ENCODE data around the gene ARVCF.
A peak's percentile ranks its signal among the peaks of the same experiment; 100 is the strongest.

ARVCF gene

GRCh38 chr22:19998232-19998951, 18.2 kb downstream of the ARVCF start (continued):
- TF ChIP-seq, protein P1, sequence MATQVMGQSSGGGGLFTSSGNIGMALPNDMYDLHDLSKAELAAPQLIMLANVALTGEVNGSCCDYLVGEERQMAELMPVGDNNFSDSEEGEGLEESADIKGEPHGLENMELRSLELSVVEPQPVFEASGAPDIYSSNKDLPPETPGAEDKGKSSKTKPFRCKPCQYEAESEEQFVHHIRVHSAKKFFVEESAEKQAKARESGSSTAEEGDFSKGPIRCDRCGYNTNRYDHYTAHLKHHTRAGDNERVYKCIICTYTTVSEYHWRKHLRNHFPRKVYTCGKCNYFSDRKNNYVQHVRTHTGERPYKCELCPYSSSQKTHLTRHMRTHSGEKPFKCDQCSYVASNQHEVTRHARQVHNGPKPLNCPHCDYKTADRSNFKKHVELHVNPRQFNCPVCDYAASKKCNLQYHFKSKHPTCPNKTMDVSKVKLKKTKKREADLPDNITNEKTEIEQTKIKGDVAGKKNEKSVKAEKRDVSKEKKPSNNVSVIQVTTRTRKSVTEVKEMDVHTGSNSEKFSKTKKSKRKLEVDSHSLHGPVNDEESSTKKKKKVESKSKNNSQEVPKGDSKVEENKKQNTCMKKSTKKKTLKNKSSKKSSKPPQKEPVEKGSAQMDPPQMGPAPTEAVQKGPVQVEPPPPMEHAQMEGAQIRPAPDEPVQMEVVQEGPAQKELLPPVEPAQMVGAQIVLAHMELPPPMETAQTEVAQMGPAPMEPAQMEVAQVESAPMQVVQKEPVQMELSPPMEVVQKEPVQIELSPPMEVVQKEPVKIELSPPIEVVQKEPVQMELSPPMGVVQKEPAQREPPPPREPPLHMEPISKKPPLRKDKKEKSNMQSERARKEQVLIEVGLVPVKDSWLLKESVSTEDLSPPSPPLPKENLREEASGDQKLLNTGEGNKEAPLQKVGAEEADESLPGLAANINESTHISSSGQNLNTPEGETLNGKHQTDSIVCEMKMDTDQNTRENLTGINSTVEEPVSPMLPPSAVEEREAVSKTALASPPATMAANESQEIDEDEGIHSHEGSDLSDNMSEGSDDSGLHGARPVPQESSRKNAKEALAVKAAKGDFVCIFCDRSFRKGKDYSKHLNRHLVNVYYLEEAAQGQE (tag by site-specific recombination; IDR thresholded peaks at IDR 0.05) = no peak
- TF ChIP-seq ZIC2 (tag by site-specific recombination; IDR thresholded peaks at IDR 0.05) (peak; percentile 98), GLIS1 (tag by site-specific recombination; IDR thresholded peaks at IDR 0.05) (peak; percentile 95)

GRCh38 chr22:19997561-19998231, 18.9 kb downstream of the ARVCF start:
- Histone ChIP-seq H3K36me3 (ENCODE audit: control insufficient read depth in 2 of 2, insufficient read depth in 1 of 2, low read length in 2 of 2) (no peaks in the 10 kb centered on the region), H3K9me3 (ENCODE audit: control insufficient read depth, insufficient read depth, low read depth, low read length) (no peaks in the 10 kb centered on the region), H3K27ac (ENCODE audit: extremely low read depth, low read depth, low read length) (no peak overlapping the region), H3K4me3 (ENCODE audit: low read depth, low read length) (no peak overlapping the region), H3K4me1 (ENCODE audit: control insufficient read depth, insufficient read depth, low read length) (no peaks in the 10 kb centered on the region)
- ChIA-PET CTCF (interaction anchor here (1.0 kb wide), 1 partner anchor 15 kb away, joined by 6 read pairs; no protein-coding TSS in a partner anchor), POLR2A (interaction anchor here (1.8 kb wide), 1 partner anchor 11 kb away, joined by 3 read pairs; no protein-coding TSS in a partner anchor)
- TF ChIP-seq ZNF768 (tag by site-specific recombination; IDR thresholded peaks at IDR 0.05) (no peak), ZNF555 (tag by site-specific recombination; conservative IDR thresholded peaks at IDR 0.05) (no peak), ZNF37A (tag by site-specific recombination; IDR thresholded peaks at IDR 0.05) (no peak), ZNF24 (tag by site-specific recombination; IDR thresholded peaks at IDR 0.05) (no peak), ZNF48 (tag by site-specific recombination; IDR thresholded peaks at IDR 0.05) (no peak), OSR2 (tag by site-specific recombination; IDR thresholded peaks at IDR 0.05) (no peak), ZNF558 (tag by site-specific recombination; IDR thresholded peaks at IDR 0.05) (no peak), ZNF292 (tag by site-specific recombination; IDR thresholded peaks at IDR 0.05; ENCODE audit: borderline replicate concordance, low read depth) (no peak), ZNF585B (tag by site-specific recombination; IDR thresholded peaks at IDR 0.05) (no peak), ZNF426 (tag by site-specific recombination; IDR thresholded peaks at IDR 0.05) (no peak), ZNF677 (tag by site-specific recombination; IDR thresholded peaks at IDR 0.05) (no peak), ZIC2 (tag by site-specific recombination; IDR thresholded peaks at IDR 0.05) (0 out of 2 replicates have a peak, but pooled peaks have one; percentile 36), ZFHX2 (tag by site-specific recombination; conservative IDR thresholded peaks at IDR 0.05) (peak; percentile 94), EGR2 (tag by site-specific recombination; IDR thresholded peaks at IDR 0.05; ENCODE audit: low read depth) (peak; percentile 90), ZNF549 (tag by site-specific recombination; IDR thresholded peaks at IDR 0.05) (no peak), ZNF157 (tag by site-specific recombination; IDR thresholded peaks at IDR 0.05) (no peak)
- TF ChIP-seq, protein P2, sequence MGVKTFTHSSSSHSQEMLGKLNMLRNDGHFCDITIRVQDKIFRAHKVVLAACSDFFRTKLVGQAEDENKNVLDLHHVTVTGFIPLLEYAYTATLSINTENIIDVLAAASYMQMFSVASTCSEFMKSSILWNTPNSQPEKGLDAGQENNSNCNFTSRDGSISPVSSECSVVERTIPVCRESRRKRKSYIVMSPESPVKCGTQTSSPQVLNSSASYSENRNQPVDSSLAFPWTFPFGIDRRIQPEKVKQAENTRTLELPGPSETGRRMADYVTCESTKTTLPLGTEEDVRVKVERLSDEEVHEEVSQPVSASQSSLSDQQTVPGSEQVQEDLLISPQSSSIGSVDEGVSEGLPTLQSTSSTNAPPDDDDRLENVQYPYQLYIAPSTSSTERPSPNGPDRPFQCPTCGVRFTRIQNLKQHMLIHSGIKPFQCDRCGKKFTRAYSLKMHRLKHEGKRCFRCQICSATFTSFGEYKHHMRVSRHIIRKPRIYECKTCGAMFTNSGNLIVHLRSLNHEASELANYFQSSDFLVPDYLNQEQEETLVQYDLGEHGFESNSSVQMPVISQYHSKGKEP (tag by site-specific recombination; IDR thresholded peaks at IDR 0.05) = no peak
- TF ChIP-seq, protein P3, sequence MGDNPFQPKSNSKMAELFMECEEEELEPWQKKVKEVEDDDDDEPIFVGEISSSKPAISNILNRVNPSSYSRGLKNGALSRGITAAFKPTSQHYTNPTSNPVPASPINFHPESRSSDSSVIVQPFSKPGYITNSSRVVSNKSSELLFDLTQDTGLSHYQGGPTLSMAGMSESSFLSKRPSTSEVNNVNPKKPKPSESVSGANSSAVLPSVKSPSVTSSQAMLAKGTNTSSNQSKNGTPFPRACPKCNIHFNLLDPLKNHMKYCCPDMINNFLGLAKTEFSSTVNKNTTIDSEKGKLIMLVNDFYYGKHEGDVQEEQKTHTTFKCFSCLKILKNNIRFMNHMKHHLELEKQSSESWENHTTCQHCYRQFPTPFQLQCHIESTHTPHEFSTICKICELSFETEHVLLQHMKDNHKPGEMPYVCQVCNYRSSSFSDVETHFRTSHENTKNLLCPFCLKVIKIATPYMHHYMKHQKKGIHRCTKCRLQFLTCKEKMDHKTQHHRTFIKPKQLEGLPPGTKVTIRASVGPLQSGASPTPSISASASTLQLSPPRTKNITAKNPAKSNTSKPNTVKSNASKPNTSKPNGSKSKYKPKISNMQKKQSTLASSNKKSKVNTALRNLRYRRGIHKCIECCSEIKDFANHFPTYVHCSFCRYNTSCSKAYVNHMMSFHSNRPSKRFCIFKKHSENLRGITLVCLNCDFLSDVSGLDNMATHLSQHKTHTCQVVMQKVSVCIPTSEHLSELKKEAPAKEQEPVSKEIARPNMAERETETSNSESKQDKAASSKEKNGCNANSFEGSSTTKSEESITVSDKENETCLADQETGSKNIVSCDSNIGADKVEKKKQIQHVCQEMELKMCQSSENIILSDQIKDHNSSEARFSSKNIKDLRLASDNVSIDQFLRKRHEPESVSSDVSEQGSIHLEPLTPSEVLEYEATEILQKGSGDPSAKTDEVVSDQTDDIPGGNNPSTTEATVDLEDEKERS (tag by site-specific recombination; IDR thresholded peaks at IDR 0.05) = no peak
- TF ChIP-seq, protein P4, sequence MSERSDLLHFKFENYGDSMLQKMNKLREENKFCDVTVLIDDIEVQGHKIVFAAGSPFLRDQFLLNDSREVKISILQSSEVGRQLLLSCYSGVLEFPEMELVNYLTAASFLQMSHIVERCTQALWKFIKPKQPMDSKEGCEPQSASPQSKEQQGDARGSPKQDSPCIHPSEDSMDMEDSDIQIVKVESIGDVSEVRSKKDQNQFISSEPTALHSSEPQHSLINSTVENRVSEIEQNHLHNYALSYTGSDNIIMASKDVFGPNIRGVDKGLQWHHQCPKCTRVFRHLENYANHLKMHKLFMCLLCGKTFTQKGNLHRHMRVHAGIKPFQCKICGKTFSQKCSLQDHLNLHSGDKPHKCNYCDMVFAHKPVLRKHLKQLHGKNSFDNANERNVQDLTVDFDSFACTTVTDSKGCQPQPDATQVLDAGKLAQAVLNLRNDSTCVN (tag by site-specific recombination; optimal IDR thresholded peaks at IDR 0.05) = no peak
- TF ChIP-seq, protein P5, sequence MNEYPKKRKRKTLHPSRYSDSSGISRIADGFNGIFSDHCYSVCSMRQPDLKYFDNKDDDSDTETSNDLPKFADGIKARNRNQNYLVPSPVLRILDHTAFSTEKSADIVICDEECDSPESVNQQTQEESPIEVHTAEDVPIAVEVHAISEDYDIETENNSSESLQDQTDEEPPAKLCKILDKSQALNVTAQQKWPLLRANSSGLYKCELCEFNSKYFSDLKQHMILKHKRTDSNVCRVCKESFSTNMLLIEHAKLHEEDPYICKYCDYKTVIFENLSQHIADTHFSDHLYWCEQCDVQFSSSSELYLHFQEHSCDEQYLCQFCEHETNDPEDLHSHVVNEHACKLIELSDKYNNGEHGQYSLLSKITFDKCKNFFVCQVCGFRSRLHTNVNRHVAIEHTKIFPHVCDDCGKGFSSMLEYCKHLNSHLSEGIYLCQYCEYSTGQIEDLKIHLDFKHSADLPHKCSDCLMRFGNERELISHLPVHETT (tag by site-specific recombination; IDR thresholded peaks at IDR 0.05) = no peak
